Measurements from ENCODE around the gene BAIAP2.

Gene BAIAP2

DNA sequence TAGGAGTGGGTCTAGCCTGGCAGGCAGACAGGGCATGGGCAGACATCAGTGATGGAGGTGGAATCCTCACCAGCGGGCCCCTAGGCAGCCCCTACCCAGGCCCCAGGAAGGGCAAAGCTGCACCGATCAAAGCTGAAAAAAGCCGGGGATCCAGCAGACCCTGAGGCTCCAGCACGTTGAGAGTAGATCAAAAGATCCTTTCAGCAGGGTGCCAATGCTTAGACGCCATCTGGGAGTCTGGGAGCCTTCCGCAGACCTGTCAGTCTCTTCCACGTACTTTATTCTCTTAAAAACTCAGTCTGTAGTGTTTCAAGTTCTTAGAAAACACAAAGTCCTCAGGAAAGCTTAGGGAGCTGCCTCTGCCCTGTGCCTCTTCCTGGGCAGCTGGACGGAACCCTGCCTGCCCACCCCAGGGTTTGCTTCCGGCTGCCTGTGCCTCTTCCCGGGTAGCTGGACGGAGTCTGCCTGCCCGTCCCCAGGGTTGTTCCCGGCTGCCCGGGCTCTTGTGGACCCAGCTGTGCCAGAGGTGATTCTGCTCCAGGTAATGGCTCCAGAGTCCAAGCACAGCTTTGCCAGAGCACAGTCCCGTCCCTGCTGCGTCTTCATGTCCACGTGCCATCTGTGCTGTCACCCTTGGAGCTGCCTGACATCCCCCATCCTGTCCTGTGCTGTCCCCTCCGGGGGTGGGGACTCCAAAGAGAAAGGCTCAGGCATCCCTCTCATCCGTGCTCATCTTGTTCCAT is 79.6 kb downstream of the BAIAP2 start:
- no peak for DNase-seq

DNA sequence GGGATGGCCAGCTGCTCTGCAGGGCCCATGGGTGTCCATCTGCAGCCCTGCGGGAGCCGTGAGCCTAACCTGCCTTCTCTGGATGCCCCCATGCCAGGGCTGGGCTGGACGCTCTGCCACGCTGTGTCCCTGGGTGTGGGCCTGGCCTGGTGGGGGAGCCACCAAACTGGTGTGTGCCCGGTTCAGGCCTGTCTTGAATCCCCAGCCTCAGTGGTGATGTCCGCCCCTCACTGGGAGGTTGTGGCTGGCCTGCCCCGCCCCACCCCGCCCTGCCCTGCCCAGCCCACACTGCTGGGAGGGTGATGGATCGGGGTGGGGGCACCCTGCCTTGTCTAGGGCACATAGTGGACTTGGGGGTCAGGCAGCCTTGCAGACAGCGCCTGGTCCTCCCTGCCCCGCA is 80.3 kb downstream of the BAIAP2 start:
- DNase-seq: no peak

DNA sequence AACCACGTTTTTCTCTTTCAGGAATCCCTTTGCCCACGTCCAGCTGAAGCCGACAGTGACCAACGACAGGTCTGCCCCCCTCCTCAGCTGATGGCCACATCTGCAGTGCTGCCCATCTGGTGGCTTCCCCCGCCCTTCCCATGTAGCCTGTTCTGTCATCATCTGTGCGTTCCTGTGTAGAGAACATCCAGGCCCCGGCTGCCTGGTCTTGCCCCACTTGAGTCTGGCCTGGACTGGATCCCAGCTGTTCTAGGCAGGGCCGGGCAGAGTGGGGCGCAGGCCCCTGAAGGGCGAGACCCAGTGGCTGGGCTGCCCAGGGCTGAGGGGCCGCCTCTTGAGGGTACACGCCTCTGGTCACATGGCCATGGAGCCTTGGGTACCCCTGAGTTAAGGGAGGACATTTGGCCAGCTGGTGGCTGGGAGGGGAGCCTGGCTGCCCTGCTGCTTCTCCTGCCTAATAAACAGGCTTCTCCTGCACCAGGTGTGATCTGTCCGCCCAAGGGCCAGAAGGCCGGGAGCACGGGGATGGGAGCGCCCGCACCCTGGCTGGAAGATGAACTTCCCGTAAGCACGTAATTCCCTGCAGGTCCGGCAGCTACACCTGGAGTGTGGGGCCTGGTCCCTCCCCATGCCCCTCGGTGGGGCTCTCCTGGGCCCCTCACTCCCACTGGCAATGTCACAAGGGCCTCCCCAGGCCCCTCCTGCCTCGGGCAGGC is 81.0 kb downstream of the BAIAP2 start:
- no peak for DNase-seq

DNA sequence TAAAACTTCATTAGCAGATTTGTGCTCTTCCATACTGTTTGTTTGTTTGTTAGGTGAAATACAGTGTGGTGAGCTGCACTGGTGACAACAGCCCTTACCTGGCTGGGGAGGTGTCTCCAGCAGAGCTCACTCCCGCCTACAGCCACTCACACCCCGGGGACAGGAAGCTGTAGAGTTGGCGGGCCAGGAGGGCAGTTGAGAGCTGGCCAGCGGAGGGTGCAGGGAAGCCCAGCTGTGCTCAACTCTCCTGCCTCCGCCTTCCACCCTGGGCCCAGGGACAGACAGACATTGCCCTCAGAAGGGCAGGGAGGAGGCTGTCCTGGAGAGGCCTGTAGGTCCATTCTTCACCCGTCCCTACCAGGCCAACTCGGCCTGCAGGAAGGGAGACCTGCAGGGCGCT is 81.8 kb downstream of the BAIAP2 start:
- no peak for DNase-seq

DNA sequence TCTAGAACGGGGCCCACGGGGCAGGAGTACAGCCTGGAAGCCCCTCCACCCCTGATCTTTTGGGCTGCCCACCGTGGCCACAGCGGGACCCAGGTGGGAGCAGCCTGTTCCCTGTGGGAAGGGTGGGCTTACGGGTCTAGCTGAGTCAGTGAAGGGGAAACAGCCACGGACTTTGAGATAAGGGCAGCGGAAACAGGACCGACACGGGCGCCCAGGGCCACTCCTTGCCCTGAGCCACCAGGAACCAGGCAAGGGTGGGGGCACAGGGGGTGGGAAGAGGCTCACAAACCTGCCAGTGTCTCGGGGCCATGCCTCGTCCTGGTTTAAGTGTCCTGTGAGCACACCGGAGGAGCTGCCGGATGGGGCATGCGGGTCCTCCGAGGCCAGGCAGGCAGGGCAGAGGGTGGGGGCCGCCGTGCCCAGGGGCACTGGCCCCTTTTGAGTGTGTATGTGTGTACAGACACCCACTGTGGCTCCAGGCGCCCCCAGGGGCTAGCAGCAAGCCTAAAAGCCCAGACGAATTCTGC is 82.8 kb downstream of the BAIAP2 start:
- DNase-seq: no peak

DNA sequence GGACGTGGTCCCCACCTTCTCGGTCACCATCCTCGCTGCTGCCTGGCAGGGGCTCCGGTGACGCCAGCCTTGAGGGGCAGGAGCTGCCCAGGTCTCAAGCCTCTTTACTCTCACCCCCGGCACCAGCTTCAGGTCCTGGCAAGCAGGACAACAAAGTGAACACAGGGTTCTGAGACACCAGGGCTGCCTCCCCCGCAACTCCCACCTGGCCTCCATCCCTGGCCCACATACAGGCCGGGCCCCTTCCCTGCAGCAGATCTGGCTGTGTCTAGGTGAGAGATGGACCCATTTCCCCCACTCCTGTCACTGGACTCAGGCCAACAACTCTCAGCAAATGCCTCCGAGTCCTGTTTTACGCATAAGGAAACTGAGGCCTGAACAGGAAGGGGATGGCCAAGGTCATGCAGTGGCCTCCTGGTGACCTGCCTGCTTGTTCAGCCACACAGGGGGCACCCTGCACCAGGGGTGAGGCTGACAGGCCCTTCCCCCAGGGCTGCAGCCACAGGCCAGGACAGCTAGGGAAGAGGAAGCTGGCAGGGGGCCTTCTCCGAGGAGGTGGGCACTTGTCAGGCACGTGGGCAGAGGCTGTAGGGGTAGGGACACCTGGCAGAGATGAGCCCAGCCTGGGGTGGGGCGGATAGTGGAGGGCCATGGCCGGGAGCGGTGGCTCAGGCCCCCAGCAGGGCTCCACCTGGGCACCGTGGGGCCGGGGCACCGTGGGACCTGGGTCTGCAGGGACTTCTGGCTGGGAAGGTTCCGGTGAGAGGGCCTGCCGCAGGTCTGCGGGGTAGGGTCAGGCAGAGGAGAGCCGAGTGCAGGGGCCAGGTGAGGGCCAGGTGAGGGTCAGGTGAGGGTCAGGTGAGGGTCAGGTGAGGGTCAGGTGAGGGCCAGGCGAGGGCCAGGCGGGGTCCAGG is 83.6 kb downstream of the BAIAP2 start:
- DNase-seq: no peak

DNA sequence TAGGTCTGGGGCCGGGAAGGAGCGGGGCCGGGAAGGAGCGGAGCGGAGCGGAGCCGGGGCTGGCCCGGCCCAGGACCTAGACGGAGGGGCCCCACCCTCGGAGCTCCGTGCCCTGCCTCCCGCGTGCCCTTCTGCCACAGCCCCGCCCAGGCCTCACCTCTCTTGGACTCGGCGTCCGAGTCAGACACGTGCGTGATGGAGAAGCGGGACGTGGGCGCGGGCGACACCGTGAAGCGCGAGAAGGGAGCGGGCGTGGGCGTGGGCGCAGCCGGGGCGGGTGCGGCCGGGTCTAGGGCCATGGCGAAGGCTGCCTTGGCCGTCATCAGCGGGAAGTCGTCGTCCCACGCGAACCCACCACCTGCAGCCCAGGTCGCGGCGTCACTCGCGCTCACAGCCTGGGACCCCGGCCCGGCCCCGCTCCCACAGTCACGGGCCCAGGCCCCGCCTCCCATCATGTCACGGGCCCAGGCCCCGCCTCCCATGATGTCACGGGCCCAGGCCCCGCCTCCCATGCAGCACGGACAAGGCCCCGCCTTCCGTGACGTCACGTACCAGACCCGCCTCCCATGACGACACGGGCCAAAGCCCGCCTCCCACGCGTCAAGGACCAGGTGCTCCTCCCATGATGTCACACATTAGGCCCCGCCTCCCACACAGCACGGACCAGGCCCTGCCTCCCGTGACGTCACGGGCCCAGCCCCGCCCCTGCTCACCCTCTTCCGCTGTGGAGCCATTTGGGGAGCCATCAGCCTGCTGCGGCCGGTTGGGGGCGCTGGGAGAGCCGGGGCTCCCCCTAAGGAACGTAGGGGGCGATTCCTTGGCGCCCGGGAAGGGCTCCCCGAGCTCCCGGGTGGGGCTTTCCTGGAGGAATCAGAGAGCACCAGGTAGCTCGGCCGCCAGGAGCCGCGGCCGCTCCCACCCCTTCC is 84.5 kb downstream of the BAIAP2 start:
- peak; percentile 66 to 70 for DNase-seq

DNA sequence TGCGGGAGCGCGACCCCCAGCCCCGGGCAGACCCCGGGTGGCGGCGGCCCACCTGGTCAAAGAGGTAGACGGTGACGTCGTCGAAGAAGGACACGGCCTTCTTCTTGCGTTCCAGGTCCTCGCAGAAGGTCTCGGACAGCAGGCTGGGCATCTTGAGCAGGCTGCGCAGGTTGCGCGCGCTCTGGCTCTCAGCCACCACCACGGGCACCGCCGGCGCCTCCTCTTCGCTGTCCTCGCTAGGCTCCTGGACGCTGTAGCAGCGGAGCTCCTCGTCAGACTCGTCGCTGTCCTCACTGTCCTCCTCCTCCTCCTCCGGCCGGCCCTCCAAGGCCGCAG is 85.2 kb downstream of the BAIAP2 start:
- no peak for DNase-seq

DNA sequence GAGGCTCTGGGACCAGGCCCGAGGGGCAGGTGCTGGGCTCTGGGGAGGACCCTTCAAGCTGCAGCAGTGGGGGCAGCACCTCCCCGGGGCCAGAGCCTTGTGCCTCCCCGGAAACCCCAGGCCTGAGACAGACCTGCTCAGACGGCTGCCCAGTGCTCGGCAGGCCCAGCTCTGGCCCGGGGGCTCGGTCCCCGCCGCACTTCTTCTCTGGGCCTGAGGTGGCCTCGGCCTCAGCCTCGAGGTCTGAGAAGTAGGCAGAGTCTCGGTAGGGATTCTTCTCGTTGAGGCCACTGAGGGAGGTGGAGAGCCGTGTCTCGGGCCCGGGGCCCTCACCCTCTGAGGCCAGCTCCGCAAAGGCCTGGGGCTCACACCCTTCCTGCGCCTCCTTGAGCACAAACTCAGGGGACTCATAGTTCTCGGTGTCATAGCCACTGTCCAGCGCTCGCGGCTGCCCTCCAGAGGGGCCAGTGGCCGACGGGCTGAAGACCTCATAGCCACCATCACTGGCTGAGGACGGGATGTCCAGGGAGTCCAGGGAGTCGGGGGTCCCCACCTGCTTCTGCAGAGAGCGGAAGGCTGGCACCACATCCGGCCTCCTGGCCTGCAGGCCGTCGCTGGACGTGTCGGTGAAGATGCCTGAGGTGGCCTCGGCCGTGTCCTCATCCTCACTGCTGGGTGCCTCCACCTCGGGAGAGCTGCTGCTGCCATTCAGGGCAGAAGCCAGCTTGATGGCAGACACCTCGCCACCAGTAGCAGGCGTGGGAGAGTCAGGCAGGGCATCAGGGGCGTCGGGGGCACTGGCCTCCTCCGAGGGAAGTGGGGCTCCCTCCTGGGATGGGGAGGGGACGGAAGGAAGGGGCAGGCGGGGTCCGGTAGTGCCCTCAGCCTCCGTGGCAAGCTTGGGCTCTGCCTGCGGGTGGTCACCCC is 86.0 kb downstream of the BAIAP2 start:
- DNase-seq: no peak

DNA sequence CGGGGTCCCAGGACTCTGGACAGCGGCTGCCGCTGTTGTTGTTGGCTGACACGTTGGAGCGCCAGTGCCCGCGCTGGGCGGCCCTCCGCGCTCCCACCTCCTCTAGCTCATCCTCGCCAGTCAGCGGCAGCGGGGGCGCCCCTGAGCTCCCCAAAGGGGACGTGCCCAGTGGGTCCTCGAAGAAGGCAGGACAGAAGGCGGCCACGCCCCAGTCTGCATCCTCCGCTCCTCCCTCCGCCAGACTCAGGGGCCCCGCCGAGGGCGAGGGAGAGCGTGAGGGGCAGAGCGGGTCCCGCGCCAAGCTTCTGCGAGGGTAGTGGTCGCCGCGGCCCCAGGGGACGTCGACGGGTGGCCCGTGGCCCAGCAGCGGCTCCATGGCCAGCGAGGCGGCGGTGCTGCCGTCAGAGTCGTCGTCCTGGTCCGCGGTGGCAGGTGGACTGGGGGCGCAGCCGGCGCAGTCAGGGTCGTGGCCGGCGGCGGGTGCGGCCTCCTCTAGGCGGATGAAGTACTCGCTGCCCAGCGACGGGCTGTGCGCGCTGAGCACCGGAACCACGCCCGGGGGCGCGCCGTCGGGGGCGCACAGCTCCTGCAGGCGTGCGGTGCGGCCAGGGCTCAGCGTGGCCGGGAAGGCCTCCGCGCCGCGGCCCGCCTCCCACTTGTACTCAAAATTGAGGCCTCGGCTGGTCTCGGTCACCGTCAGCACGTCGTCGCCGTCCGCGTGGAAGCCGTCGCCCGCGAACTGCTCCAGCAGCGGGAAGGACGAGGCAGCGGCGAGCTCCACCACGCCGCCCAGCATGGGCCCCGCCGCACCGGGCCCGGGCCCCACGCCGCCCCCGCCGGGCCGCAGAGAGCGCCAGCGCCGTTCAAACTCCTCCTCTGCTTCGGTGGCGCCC is 87.1 kb downstream of the BAIAP2 start:
- no peak for DNase-seq

DNA sequence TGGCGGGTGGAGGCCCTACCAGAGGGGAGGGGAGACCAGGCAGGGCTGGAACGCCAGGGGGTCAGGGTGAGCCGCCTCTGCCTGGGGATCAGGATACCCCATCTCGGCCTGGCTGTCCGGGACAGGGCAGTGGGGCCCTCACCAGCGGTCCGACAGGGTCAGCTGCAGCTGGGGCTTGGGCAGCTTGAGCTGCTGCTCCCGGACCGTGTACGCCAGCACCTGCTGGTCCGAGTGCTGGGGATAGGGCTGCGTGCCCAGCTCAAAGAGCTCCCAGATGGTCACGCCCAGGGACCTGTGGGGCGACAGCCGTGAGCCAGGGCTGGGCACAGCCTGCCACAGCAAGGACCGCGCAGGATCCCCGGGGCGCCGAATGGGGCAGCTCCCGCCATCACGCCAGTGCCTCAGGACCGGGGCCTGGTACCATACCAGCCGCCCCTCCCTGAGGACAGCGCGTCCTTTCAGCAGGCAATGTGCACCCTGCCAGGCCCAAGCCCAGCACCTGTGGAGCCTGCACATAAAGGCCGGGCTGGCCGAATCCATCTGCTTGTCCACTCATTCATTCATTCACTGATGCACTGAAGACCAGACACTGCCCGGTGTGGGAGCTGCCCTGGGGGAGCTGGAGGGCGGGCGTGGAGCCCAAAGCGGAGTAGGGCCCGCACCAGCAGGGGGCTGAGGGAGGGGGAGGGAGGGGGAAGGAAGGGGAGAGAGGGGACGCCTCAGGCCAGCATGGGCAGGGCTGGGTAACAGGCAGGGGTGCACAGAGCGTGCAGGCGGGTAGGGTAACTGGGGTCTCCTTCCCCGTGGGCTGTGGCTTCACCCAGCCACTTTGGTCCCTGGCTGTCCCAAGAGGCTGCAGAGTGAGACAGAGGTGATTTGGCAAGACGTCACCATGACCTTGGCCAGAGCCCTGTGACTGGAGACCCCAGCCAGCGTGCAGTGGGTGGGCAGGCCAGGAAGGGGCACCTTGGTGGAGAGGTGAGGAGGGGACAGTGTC is 88.4 kb downstream of the BAIAP2 start:
- no peak for DNase-seq

DNA sequence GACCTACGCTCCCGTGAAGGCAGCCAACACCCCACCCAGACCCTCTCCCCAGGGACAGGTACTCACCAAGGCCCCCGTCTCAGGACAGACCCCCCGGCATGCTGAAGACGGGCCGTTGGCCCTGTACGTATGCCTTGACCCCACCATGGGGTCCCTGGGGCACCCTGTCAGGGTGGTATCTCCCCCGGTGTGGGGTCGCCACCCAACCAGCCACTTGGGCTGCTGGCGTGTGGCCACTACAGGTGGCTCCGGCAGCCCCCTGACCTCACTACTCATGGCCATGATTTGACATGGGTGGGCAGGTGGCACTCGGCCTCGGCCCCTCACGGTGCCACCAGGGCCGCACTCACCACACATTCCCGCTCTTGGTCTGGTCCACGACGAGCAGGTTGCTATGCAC is 89.4 kb downstream of the BAIAP2 start:
- no peak for DNase-seq

DNA sequence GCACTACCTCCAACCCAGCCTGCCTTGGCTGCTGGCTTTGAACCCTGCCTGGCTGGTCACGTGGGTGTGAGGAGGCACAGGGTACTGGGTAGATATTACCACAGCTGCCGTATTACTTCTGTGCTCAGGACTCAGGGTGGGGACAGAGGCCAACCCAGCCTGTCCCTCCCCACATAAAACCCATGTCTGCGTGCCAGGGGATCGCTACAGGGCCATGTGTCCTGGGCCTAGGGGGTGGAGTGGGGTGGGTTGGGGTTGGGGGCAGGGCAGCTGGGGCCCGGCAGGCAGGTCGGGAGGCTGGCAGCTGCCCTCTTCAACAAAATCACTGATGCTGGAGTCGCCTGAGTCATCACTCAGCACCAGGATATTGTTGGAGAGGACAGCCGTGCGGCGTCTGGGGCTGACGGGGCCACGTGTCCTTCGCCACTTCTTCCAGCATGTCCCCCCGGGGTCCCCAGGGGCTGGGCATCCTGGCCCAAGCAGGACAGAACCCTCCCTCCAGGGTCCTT is 90.7 kb downstream of the BAIAP2 start:
- DNase-seq: no peak

DNA sequence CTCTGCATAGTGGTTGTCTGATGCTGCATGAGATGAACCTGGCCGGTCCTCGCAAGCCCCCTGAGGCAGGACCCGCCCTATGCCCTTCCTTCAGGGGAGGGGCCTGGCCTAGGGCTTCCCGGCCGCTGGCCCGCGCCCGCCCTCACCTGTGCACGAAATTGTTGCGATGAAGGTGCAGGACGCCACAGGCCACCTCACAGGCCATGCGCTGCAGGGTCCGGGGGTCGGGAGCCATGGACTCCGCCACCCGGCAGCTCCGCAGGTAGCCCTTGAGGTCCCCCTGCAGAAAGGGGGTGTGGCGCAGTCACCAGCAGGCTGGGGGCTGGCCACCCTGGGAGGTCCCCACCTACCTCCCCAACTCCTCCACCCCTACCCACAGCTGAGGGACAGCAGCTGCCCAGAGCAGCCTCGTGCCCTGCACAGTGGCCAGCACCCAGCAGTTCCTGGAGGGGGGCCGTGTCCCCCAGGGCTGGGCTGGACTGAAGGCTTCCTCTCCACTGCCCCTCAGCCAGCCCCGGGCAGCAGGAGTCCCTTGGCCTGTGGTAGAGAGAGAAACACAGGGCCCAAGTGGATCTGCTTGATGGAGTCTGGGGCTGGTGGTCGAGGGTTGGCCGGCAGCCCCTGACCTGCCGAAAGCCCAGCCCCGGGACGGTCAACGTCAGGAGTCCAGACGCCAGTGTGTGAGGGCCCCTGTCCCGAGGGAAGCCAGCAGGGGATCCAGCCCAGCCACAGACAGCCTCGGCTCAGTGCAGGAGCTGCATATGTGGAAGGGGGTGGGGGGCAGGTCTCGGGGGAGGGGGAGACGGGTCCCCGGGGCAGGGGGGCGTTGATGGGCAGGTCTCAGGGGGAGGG is 91.6 kb downstream of the BAIAP2 start:
- no peak for DNase-seq

DNA sequence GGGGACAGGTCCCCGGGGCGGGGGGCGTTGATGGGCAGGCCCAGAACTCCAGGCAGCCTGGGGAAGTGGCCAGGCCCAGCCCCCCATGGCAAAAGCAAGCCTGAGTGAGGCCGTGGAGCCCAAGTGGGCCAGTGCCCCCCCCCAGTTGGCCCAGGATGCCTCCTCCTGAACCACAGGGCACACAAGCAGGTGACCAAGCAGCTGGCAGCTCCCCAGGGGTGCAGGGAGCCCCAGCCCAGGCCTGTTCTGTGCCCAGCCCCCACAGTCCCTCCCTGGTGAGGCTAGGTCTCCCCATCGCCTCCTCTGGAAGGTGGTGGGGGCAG is 92.1 kb downstream of the BAIAP2 start:
- no peak for DNase-seq

DNA sequence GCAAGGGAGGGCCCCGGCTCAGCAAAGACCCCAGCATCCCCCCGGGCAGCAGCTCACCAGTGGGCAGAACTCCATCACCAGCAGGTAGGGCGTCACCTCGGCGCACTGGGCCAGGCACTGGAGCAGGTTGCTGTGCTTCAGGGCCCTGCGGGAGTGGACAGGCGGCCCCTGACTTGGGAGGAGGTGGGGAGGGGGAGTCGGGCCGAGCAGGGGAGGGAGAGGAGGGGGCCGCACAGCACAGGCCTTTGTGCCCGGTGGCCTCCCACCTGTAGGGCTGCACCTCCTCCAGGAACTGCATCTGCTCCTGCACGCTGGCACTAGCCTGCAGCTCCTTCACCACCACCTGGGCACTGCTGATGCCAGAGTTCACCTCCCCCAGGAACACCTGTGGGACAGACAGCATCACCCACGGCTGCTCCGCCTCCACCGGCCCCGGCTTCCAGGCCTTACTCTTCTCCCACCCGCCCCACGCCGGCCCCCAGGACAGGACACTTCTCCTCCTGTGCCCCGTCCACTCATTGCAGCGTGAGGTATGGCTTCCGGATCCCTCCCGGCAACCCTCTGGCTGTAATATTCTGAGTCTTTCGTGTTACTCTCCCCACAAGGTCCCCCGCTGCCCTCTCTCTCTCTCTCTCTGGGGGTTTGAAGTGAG is 92.7 kb downstream of the BAIAP2 start:
- no peak for DNase-seq

DNA sequence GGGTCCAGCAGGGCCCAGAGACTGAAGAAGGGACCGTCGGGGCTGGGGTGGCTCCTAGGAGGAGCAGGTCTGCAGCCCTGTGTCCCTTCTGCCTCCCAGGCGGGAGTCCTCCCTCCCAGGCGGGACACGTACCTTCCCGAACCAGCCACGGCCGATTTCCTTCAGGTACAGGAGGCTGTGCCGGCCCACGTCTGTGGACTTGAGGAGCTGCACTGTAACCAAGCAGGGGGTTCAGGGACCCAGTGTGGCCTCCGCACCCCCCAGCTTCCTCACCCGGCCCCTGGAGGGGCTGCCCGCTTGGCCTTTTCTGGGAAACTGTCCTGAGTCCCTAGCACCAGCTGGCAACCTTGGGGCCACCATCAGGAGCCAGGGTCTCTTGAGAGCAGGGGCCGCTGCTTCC is 93.4 kb downstream of the BAIAP2 start:
- no peak for DNase-seq

Data from Kasumi-1 (cell line).